CD4-positive, CD25-positive, alpha-beta regulatory T cell (primary cell): ENCODE measurements around the gene COPB2. TPM values are rescaled to one million over a fixed set of nuclear protein-coding genes. Genes with fewer than 3 reads are reported as not detected.
"Not testable (repeated sequence)": the region's sequence is repeated elsewhere in the genome, so short reads cannot be mapped to it uniquely, and the experiment has no call there.

Source experiments
- ATAC-seq, 2 donors: fragments of 150-1000 bp; cut with Tn5 transposase; one replicate each; pipeline ENCODE4 v1.10.0; 2021; ENCODE audit warnings: low read depth in 2 of 2, moderate number of reproducible peaks in 2 of 2, moderate library complexity in 1 of 2
- DNase-seq, 3 donors: peaks; one replicate each; pipeline versions ENCODE4 v3.0.0 to v3.0.0-alpha.2; 2012 to 2022; ENCODE audit warnings: mixed read lengths in 1 of 3
- H3K27ac ChIP-seq: one replicate; pipeline ENCODE4 v1.7.0; 2013; ENCODE audit warnings: mild to moderate bottlenecking, low read length; ENCODE audit not compliant: insufficient read depth, poor library complexity, severe bottlenecking
- H3K27me3 ChIP-seq: one replicate; pipeline ENCODE4 v1.7.0; 2013; ENCODE audit warnings: low read length; ENCODE audit not compliant: control insufficient read depth, insufficient read depth
- H3K36me3 ChIP-seq: one replicate; pipeline ENCODE4 v1.7.0; 2013; ENCODE audit warnings: mild to moderate bottlenecking, low read length, moderate library complexity; ENCODE audit not compliant: control insufficient read depth, insufficient read depth
- H3K4me1 ChIP-seq: 2 replicates; pipeline ENCODE4 v1.7.0; 2013; ENCODE audit warnings: mild to moderate bottlenecking, low read length; ENCODE audit not compliant: insufficient read depth, control insufficient read depth, poor library complexity, severe bottlenecking
- H3K4me3 ChIP-seq: one replicate; pipeline ENCODE4 v1.7.0; 2013; ENCODE audit warnings: low read depth, mild to moderate bottlenecking, low read length, moderate library complexity
- H3K9me3 ChIP-seq, 2 experiments: 1 replicate in 1 of 2; 2 replicates in 1 of 2; pipeline ENCODE4 v1.7.0; 2013; ENCODE audit warnings: low read length in 2 of 2, mild to moderate bottlenecking in 1 of 2, moderate library complexity in 1 of 2; ENCODE audit not compliant: control insufficient read depth in 2 of 2
- H3K27ac Mint-ChIP-seq, 3 donors: one replicate each; pipeline ENCODE4 v1.8.0; 2020 to 2022; ENCODE audit warnings: mild to moderate bottlenecking in 3 of 3, mixed read lengths in 3 of 3, moderate library complexity in 2 of 3
- H3K27me3 Mint-ChIP-seq: one replicate; pipeline ENCODE4 v1.8.0; 2022; ENCODE audit warnings: mild to moderate bottlenecking, mixed read lengths
- H3K36me3 Mint-ChIP-seq: one replicate; pipeline ENCODE4 v1.8.0; 2020; ENCODE audit warnings: mixed read lengths
- H3K4me1 Mint-ChIP-seq, 4 donors: one replicate each; pipeline ENCODE4 v1.8.0; 2020 to 2022; ENCODE audit warnings: mixed read lengths in 4 of 4, mild to moderate bottlenecking in 1 of 4
- H3K4me3 Mint-ChIP-seq, 4 donors: one replicate each; pipeline ENCODE4 v1.8.0; 2020 to 2022; ENCODE audit warnings: mild to moderate bottlenecking in 4 of 4, mixed read lengths in 4 of 4, moderate library complexity in 3 of 4
- H3K9me3 Mint-ChIP-seq, 7 donors: one replicate each; pipeline ENCODE4 v1.8.0; 2020 to 2022; ENCODE audit warnings: mixed read lengths in 7 of 7, mild to moderate bottlenecking in 3 of 7, moderate library complexity in 2 of 7
- polyA plus RNA-seq, 4 donors: library from polyadenylated mRNA; unstranded; fragments of 300-500 nt; fragmentation: Illumina TruSeq; gene quantifications; one replicate each; pipeline ENCODE4 v1.2.3, GENCODE V29; 2021
- total RNA-seq: library from RNA; stranded (reverse); gene quantifications from one replicate; pipeline ENCODE4 v1.2.3, GENCODE V29; 2022

The COPB2 gene
- total and polyA plus RNA-seq, 5 donors from 2014 or later: 32.7 to 80.6 (median 67.6) TPM

DNA sequence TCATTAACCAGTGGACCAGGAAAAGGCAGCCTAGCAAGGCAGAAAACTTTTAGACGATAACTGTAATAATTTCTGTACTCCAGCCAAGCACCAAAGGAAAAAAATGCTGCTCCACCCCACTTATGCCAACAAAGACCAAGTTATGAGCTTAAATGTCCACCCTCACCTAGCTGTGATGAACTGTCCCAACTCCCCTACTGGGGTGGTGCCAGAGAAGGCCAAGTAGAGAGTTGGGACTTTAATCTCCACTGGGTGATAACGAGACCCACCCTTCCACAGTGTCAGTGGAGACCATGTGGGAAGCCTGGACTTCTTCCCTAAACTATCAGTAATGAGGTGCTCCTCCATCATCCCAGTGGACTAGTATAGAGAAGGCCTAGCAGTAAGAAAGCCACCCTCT is 33.8 kb upstream of the COPB2 start:
- Mint-ChIP-seq H3K27ac (peak overlapping the region in 1 of 3 donors; percentile 41), H3K4me1 (peaks cover 0 to 3% (median 0%) of the 10 kb centered on the region in 4 donors), H3K36me3 (peaks cover 14% of the 10 kb centered on the region), H3K27me3 (peaks cover 5% of the 10 kb centered on the region), H3K9me3 (peaks cover 0 to 4% (median 0%) of the 10 kb centered on the region in 7 donors), H3K4me3 (no peak overlapping the region)
- ATAC-seq (no peak), DNase-seq (no peak)
- Histone ChIP-seq H3K36me3 (no peaks in the 10 kb centered on the region), H3K4me1 (no peaks in the 10 kb centered on the region), H3K27ac (no peak overlapping the region), H3K9me3 (no peaks in the 10 kb centered on the region), H3K27me3 (peaks cover 4% of the 10 kb centered on the region), H3K4me3 (no peak overlapping the region)

GRCh38 chr3:139421460-139421859 is 32.0 kb upstream of the COPB2 start:
- DNase-seq (no peak), ATAC-seq (no peak)
- Mint-ChIP-seq H3K9me3 (peaks cover 0 to 16% (median 6%) of the 10 kb centered on the region in 7 donors), H3K4me1 (no peaks in the 10 kb centered on the region), H3K27me3 (peaks cover 9% of the 10 kb centered on the region), H3K27ac (no peak overlapping the region), H3K36me3 (peaks cover 17% of the 10 kb centered on the region), H3K4me3 (no peak overlapping the region)
- Histone ChIP-seq H3K4me3 (no peak overlapping the region), H3K9me3 (peaks cover under 1 to 5% of the 10 kb centered on the region in 2 experiments), H3K4me1 (no peaks in the 10 kb centered on the region), H3K27me3 (peaks cover 4% of the 10 kb centered on the region), H3K36me3 (no peaks in the 10 kb centered on the region), H3K27ac (no peak overlapping the region)

DNA sequence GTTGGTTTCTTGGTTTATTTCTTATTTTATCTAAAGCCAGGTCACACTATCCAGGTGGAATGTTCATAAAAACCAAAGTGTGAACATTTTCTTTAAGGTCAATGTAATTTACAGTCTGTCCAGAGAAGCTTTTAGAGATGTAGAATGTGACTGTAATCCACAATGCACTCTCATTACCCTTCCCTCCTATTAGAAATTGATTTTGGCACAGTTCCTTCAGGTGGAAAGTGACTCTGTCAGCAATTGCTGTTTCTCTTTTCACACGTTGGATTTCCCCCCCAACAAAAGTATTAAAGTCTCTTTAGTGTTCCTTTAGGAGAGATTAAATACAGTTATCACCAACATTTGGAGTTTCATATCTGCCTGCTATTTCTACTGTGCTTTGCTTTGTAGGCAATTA is 31.6 kb upstream of the COPB2 start:
- peaks cover 9% of the 10 kb centered on the region for H3K27me3 Mint-ChIP-seq
- H3K9me3 Mint-ChIP-seq: peaks cover 0 to 20% (median 7%) of the 10 kb centered on the region in 7 donors
- H3K4me3 Mint-ChIP-seq: no peak overlapping the region
- no peak for ATAC-seq
- H3K36me3 ChIP-seq: no peaks in the 10 kb centered on the region
- H3K4me1 Mint-ChIP-seq: no peaks in the 10 kb centered on the region
- H3K4me1 ChIP-seq: no peaks in the 10 kb centered on the region
- H3K27ac ChIP-seq: no peak overlapping the region
- no peak for DNase-seq
- H3K27me3 ChIP-seq: peaks cover 4% of the 10 kb centered on the region
- H3K9me3 ChIP-seq: peaks cover 4 to 5% of the 10 kb centered on the region in 2 experiments
- H3K36me3 Mint-ChIP-seq: peaks cover 18% of the 10 kb centered on the region
- H3K27ac Mint-ChIP-seq: no peak overlapping the region
- H3K4me3 ChIP-seq: no peak overlapping the region

DNA sequence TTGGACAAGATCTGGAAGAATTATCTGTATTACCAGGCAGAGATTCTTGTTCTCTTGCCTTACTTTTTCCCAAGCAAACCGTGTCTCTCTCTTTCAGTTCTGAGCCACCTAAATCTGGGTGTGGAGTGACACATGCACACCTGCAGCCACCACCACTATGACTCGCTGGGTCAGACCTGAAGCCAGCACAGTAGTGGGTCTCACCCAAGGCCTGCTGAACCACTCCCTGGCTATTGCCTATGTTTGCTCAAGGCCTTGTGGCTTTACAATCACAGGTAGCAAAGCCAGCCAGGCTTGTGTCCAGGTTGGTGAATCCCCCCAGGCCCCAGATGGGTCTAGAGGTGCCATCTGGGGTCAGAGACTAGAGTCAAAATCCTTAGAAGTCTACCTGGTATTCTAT is 28.7 kb upstream of the COPB2 start:
- peaks cover 4% of the 10 kb centered on the region for H3K27me3 ChIP-seq
- Mint-ChIP-seq H3K4me1 (no peaks in the 10 kb centered on the region), H3K27ac (no peak overlapping the region), H3K4me3 (no peak overlapping the region), H3K9me3 (peaks cover 1 to 44% (median 19%) of the 10 kb centered on the region in 7 donors), H3K27me3 (peaks cover 9% of the 10 kb centered on the region), H3K36me3 (peaks cover 15% of the 10 kb centered on the region)
- ATAC-seq: no peak
- no peaks in the 10 kb centered on the region for H3K36me3 ChIP-seq
- no peak overlapping the region for H3K27ac ChIP-seq
- H3K4me3 ChIP-seq: no peak overlapping the region
- H3K9me3 ChIP-seq: peaks cover 14 to 17% of the 10 kb centered on the region in 2 experiments
- no peaks in the 10 kb centered on the region for H3K4me1 ChIP-seq
- no peak for DNase-seq

DNA sequence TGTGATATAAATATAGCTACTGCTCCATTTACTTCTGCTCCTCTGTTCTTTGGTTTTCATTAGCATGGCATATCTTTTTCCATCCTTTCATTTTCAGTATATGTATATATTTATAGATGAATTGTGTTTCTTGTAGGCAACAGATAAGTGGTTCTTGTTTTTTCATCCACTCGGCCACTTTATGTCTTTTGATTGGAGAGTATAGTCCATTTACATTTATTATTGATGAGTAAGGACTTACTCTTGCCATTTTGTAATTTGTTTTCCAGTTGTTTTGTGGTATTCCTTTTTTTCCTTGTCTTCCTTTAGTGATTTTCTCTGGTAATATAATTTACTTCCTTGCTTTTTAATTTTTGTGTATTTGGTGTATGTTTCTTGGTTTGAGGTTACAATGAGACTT is 26.8 kb upstream of the COPB2 start:
- no peaks in the 10 kb centered on the region for H3K4me1 ChIP-seq
- H3K4me3 Mint-ChIP-seq: no peak overlapping the region
- peaks cover 13% of the 10 kb centered on the region for H3K36me3 Mint-ChIP-seq
- DNase-seq (no peak), ATAC-seq (no peak)
- H3K27ac Mint-ChIP-seq: no peak overlapping the region
- peaks cover 17 to 22% of the 10 kb centered on the region in 2 experiments for H3K9me3 ChIP-seq
- peaks cover 4% of the 10 kb centered on the region for H3K27me3 ChIP-seq
- peaks cover 8 to 58% (median 27%) of the 10 kb centered on the region in 7 donors for H3K9me3 Mint-ChIP-seq
- no peak overlapping the region for H3K4me3 ChIP-seq
- H3K36me3 ChIP-seq: no peaks in the 10 kb centered on the region
- H3K4me1 Mint-ChIP-seq: no peaks in the 10 kb centered on the region
- peaks cover 9% of the 10 kb centered on the region for H3K27me3 Mint-ChIP-seq
- H3K27ac ChIP-seq: no peak overlapping the region

GRCh38 chr3:139414608-139415224 is 25.3 kb upstream of the COPB2 start:
- H3K4me1 ChIP-seq: no peaks in the 10 kb centered on the region
- H3K27me3 Mint-ChIP-seq: peaks cover 9% of the 10 kb centered on the region
- H3K4me3 Mint-ChIP-seq: no peak overlapping the region
- H3K9me3 ChIP-seq: peaks cover 22 to 23% of the 10 kb centered on the region in 2 experiments
- ATAC-seq (no peak), DNase-seq (no peak)
- H3K36me3 ChIP-seq: no peaks in the 10 kb centered on the region
- peaks cover 4% of the 10 kb centered on the region for H3K27me3 ChIP-seq
- H3K36me3 Mint-ChIP-seq: peaks cover 13% of the 10 kb centered on the region
- H3K4me1 Mint-ChIP-seq: no peaks in the 10 kb centered on the region
- H3K4me3 ChIP-seq: no peak overlapping the region
- peak overlapping the region in 1 of 3 donors; percentile 78 for H3K27ac Mint-ChIP-seq
- H3K27ac ChIP-seq: no peak overlapping the region
- peaks cover 8 to 72% (median 29%) of the 10 kb centered on the region in 7 donors for H3K9me3 Mint-ChIP-seq

GRCh38 chr3:139412891-139413290 is 23.4 kb upstream of the COPB2 start:
- not testable (repeated sequence) for H3K4me1 Mint-ChIP-seq, H3K27me3 Mint-ChIP-seq, H3K27me3 ChIP-seq, H3K27ac ChIP-seq, H3K36me3 ChIP-seq, H3K4me3 ChIP-seq, H3K27ac Mint-ChIP-seq, H3K4me1 ChIP-seq, H3K4me3 Mint-ChIP-seq, ATAC-seq, DNase-seq
- H3K36me3 Mint-ChIP-seq: peaks cover 13% of the 10 kb centered on the region
- peaks cover 8 to 89% (median 36%) of the 10 kb centered on the region in 7 donors for H3K9me3 Mint-ChIP-seq
- H3K9me3 ChIP-seq: peaks cover 22 to 23% of the 10 kb centered on the region in 2 experiments

DNA sequence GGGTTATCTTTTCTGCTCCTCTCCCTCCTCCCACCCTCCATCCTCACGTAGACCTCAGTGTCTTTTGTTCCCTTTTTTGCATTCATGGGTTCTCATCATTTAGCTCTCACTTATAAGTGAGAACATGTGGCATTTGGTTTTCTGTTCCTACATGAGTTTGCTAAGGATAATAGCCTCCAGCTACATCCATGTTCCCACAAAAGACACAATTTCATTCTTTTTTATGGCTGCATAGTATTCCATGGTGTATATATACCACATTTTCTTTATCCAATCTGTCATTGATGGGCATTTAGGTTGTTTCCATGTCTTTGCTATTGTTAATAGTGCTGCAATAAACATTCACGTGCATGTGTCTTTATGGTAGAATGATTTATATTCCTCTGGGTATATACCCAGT is 11.7 kb upstream of the COPB2 start:
- H3K27me3 ChIP-seq, H3K4me1 Mint-ChIP-seq, ATAC-seq, H3K36me3 Mint-ChIP-seq, H3K36me3 ChIP-seq, H3K9me3 ChIP-seq, H3K27me3 Mint-ChIP-seq, H3K27ac ChIP-seq, H3K4me1 ChIP-seq, H3K4me3 ChIP-seq, H3K27ac Mint-ChIP-seq, DNase-seq, H3K4me3 Mint-ChIP-seq: not testable (repeated sequence)
- peaks cover 0 to 35% (median 16%) of the 10 kb centered on the region in 7 donors for H3K9me3 Mint-ChIP-seq
